HG03108 (cell line): ENCODE data around the gene ARRB1.

Source experiments
- ATAC-seq: cut with Tn5 transposase; IDR thresholded peaks from one replicate; pipeline ENCODE4 v1.9.1; 2021; ENCODE audit warnings: moderate library complexity; ENCODE audit not compliant: unreplicated experiment

Gene ARRB1

GRCh38 chr11:75301601-75302345 lies 49.7 kb downstream of the ARRB1 start:
- no peak for ATAC-seq

- ATAC-seq, result no peak
Observed at GRCh38 chr11:75301131-75301530, 50.3 kb downstream of the ARRB1 start.

GRCh38 chr11:75298976-75299260 lies 52.5 kb downstream of the ARRB1 start:
- ATAC-seq, result no peak

GRCh38 chr11:75298191-75298975 lies 53.1 kb downstream of the ARRB1 start:
- ATAC-seq, result no peak

GRCh38 chr11:75293903-75294302 lies 57.6 kb downstream of the ARRB1 start:
- no peak for ATAC-seq

- ATAC-seq, result no peak
Observed at GRCh38 chr11:75292943-75293342, 58.5 kb downstream of the ARRB1 start.

- ATAC-seq, result no peak
Observed at GRCh38 chr11:75291741-75292140, 59.7 kb downstream of the ARRB1 start.

- ATAC-seq, result no peak
Observed at GRCh38 chr11:75289919-75290318, 61.5 kb downstream of the ARRB1 start.

GRCh38 chr11:75289511-75289760 lies 62.0 kb downstream of the ARRB1 start:
- no peak for ATAC-seq

- no peak for ATAC-seq
Observed at GRCh38 chr11:75287579-75287978, 63.9 kb downstream of the ARRB1 start.

GRCh38 chr11:75286826-75287465 lies 64.5 kb downstream of the ARRB1 start:
- no peak for ATAC-seq

GRCh38 chr11:75285776-75286360 lies 65.6 kb downstream of the ARRB1 start:
- no peak for ATAC-seq

- no peak for ATAC-seq
Observed at GRCh38 chr11:75283391-75283931, 68.0 kb downstream of the ARRB1 start.

- ATAC-seq, result no peak
Observed at GRCh38 chr11:75281469-75282095, 69.9 kb downstream of the ARRB1 start.

GRCh38 chr11:75280770-75281468 lies 70.5 kb downstream of the ARRB1 start:
- no peak for ATAC-seq

- no peak for ATAC-seq
Observed at GRCh38 chr11:75280227-75280701, 71.2 kb downstream of the ARRB1 start.

- ATAC-seq, result no peak
Observed at GRCh38 chr11:75279273-75279672, 72.2 kb downstream of the ARRB1 start.

- ATAC-seq, result no peak
Observed at GRCh38 chr11:75277991-75278790, 73.3 kb downstream of the ARRB1 start.

GRCh38 chr11:75277211-75277805 lies 74.2 kb downstream of the ARRB1 start:
- no peak for ATAC-seq
